Fibroblast of villous mesenchyme (primary cell): ENCODE data around the gene AQP3. TPM values are rescaled to one million over a fixed set of nuclear protein-coding genes. Genes with fewer than 3 reads are reported as not detected.
"Not testable (repeated sequence)": the region's sequence is repeated elsewhere in the genome, so short reads cannot be mapped to it uniquely, and the experiment has no call there.

Experiments used
- DNase-seq: peaks from one replicate; pipeline ENCODE4 v3.0.0-alpha.2; 2010; ENCODE audit warnings: low read depth
- H3K4me3 ChIP-seq: 2 replicates; pipeline ENCODE4 v1.5.1; 2011; ENCODE audit warnings: low read depth, mild to moderate bottlenecking, low read length
- total RNA-seq: library from RNA; depleted of rRNA; stranded (reverse); fragments of >200 nt; gene quantifications from 2 replicates; pipeline ENCODE4 v1.2.3, GENCODE V29; 2012
- TF ChIP-seq, protein P1 (sequence below): IDR thresholded peaks from 2 replicates; pipeline ENCODE4 v1.5.1; 2012; ENCODE audit warnings: low read depth, mild to moderate bottlenecking, low read length; ENCODE audit not compliant: insufficient read depth

The AQP3 gene
- total RNA-seq, 1 donor: 0.86 TPM

- peak; percentile 59 for DNase-seq
- TF ChIP-seq, protein P1, sequence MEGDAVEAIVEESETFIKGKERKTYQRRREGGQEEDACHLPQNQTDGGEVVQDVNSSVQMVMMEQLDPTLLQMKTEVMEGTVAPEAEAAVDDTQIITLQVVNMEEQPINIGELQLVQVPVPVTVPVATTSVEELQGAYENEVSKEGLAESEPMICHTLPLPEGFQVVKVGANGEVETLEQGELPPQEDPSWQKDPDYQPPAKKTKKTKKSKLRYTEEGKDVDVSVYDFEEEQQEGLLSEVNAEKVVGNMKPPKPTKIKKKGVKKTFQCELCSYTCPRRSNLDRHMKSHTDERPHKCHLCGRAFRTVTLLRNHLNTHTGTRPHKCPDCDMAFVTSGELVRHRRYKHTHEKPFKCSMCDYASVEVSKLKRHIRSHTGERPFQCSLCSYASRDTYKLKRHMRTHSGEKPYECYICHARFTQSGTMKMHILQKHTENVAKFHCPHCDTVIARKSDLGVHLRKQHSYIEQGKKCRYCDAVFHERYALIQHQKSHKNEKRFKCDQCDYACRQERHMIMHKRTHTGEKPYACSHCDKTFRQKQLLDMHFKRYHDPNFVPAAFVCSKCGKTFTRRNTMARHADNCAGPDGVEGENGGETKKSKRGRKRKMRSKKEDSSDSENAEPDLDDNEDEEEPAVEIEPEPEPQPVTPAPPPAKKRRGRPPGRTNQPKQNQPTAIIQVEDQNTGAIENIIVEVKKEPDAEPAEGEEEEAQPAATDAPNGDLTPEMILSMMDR: no peak
- no peak overlapping the region for H3K4me3 ChIP-seq
Observed at GRCh38 chr9:33425128-33425533, 22.3 kb downstream of the AQP3 start.

DNA sequence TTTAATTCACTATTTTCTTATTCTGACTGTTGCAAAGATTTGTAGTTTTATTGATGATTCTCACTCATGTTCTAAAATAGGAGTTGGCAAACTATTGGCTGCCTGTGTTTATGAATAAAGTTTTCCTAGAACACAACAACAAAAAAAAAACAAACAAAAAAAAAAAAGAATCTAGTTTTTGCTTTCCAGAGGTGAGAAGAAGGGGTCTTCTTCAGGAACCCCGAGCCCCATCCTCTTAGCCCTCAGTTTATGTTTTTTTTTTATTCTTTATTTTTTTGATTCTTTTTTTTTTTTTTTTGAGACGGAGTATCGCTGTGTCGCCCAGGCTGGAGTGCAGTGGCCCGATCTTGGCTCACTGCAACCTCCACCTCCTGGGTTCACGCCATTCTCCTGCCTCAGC lies 22.9 kb downstream of the AQP3 start:
- H3K4me3 ChIP-seq: not testable (repeated sequence)

DNA sequence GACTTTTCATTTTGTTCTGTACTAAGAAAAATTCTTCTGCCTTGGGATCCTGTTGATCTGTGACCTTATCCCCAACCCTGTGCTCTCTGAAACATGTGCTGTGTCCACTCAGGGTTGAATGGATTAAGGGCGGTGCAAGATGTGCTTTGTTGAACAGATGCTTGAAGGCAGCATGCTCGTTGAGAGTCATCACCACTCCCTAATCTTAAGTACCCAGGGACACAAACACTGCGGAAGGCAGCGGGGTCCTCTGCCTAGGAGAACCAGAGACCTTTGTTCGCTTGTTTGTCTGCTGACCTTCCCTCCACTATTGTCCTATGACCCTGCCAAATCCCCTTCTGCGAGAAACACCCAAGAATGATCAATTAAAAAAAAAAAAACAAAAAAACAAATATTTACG lies 23.4 kb downstream of the AQP3 start:
- DNase-seq: not testable (repeated sequence)

More for the DNA sequence above, 22.9 kb downstream of the AQP3 start:
- DNase-seq: not testable (repeated sequence)

DNA sequence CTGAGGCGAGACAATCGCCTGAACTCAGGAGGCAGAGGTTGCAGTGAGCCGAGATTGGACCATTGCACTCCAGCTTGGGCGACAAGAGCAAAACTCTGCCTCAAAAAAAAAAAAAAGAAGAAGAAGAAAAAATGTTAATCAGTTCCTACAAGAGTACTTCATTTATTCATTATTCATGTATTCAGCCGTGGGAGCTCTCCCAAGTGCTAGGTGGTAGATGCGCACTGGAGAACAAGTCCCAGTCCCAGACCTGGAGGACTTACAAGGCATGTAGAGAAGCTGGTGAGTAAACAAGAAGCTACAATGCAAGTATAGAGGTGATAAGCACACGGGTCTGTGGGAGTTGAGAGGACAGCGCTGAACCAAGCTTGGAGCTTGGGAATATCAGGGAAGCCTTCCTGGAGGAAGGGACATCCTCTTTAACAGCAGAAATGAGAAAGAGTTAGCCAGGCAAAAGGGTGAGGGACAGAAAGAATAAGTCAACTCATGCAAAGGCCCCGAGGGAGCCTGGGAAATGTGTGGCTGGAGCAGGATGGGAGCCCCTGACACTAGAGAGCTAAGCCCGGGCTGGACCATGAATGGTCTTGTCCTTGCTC lies 27.6 kb downstream of the AQP3 start:
- H3K4me3 ChIP-seq: no peak overlapping the region
- no peak for DNase-seq
- TF ChIP-seq, protein P1: no peak

More for the DNA sequence above, 23.4 kb downstream of the AQP3 start:
- H3K4me3 ChIP-seq: not testable (repeated sequence)

DNA sequence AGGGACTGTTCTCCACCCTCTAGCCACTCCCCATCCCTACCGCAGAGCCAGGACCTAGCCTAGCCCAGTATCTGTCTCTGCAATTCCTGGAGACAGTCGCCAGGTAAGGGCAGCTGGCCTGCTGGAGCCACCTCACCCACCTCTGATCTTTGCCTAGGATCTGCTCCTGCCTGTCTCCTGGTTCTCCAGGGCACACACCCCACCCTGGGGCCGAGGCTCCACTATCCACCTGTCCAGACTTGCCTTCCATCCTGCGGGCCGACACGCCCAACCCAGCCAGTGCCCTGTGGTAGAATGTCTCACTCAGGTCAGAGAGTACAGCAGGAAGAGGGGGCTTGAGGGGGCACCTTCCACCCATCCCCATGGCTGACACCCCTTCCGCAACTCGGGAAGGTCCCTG lies 29.3 kb downstream of the AQP3 start:
- DNase-seq: no peak
- TF ChIP-seq, protein P1: no peak
- no peak overlapping the region for H3K4me3 ChIP-seq

GRCh38 chr9:33416996-33417395 lies 30.4 kb downstream of the AQP3 start:
- no peak for DNase-seq
- TF ChIP-seq, protein P1: no peak
- H3K4me3 ChIP-seq: no peak overlapping the region

DNA sequence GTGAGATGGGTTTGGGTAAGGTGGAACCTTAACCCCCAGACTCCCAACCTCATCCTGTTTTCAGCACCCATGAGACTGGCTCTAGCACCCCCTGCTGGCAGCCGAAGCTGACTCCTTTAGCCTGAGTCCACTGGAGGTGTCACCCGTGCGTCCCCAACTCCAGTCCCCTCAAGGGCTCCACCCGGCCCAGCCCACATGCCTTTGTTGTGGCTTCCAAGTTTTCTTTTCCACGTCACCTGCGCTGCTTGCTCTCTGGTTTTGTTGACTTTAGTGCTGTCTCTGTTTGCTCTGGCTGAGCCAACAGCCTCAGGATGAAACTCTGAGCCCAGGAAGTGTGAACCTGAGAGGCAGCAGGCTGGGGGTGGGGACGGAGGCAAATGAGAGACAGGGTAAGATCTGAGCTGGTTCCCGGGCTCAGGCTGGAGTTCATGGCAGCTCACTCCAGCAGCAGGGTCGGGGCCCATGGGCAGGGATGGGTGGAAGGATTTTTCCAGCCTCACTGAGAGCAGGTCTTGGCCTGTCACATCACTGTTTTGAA lies 31.8 kb downstream of the AQP3 start:
- TF ChIP-seq, protein P1: peak; percentile 79
- no peak overlapping the region for H3K4me3 ChIP-seq
- peak; percentile 48 for DNase-seq

- no peak for DNase-seq
- TF ChIP-seq, protein P1: no peak
- no peak overlapping the region for H3K4me3 ChIP-seq
Observed at GRCh38 chr9:33414889-33415500, 32.4 kb downstream of the AQP3 start.
